Thoracic aorta (tissue), 2 donors: ENCODE measurements around the gene TBX6. TPM values are rescaled to one million over a fixed set of nuclear protein-coding genes. Genes with fewer than 3 reads are reported as not detected.

ENCODE experiments used
- ATAC-seq: fragments of 150-250 bp; one replicate; pipeline ENCODE4 v1.8.0; 2017; ENCODE audit warnings: low read depth; ENCODE audit not compliant: insufficient number of reproducible peaks, low FRiP score
- DNase-seq: peaks from one replicate; pipeline ENCODE4 v3.0.0-alpha.2; 2020; ENCODE audit warnings: low spot score
- H3K27ac ChIP-seq, 2 donors: fragments of 200-600 bp; sonication (generic); 1 replicate in 1 of 2; 2 replicates in 1 of 2; pipeline ENCODE4 v1.5.1; 2016; ENCODE audit warnings: mild to moderate bottlenecking in 2 of 2, moderate library complexity in 2 of 2
- H3K27me3 ChIP-seq: fragments of 200-600 bp; sonication (generic); replicated peaks from 2 replicates; pipeline ENCODE4 v1.6.0; 2016; ENCODE audit warnings: mild to moderate bottlenecking; ENCODE audit not compliant: insufficient read depth
- H3K36me3 ChIP-seq: fragments of 200-600 bp; sonication (generic); one replicate; pipeline ENCODE4 v1.5.1; 2016
- H3K4me1 ChIP-seq, 2 donors: fragments of 200-600 bp; sonication (generic); 1 replicate in 1 of 2; 2 replicates in 1 of 2; pipeline versions ENCODE4 v1.5.1 to v1.6.0; 2016; ENCODE audit warnings: low read depth in 2 of 2, mild to moderate bottlenecking in 1 of 2; ENCODE audit not compliant: control insufficient read depth in 1 of 2
- H3K4me3 ChIP-seq: fragments of 200-600 bp; sonication (generic); 2 replicates; pipeline ENCODE4 v1.5.1; 2016; ENCODE audit warnings: mild to moderate bottlenecking
- H3K9me3 ChIP-seq: fragments of 200-600 bp; sonication (generic); 2 replicates; pipeline ENCODE4 v1.5.1; 2016
- total RNA-seq, 2 donors: library from RNA; depleted of rRNA; stranded (reverse); fragments of >200 nt; gene quantifications; one replicate each; pipeline versions ENCODE4 v1.1.0 to v1.2.3, GENCODE V29; 2016
- TF ChIP-seq, protein P1 (sequence below): fragments of 200-600 bp; sonication (generic); IDR thresholded peaks from one replicate; pipeline ENCODE4 v1.5.1; 2019; ENCODE audit warnings: antibody characterized with exemption

The TBX6 gene
- total RNA-seq, 2 donors from 2014 or later: 0.56 TPM; not detected in 1

- TF ChIP-seq, protein P1, sequence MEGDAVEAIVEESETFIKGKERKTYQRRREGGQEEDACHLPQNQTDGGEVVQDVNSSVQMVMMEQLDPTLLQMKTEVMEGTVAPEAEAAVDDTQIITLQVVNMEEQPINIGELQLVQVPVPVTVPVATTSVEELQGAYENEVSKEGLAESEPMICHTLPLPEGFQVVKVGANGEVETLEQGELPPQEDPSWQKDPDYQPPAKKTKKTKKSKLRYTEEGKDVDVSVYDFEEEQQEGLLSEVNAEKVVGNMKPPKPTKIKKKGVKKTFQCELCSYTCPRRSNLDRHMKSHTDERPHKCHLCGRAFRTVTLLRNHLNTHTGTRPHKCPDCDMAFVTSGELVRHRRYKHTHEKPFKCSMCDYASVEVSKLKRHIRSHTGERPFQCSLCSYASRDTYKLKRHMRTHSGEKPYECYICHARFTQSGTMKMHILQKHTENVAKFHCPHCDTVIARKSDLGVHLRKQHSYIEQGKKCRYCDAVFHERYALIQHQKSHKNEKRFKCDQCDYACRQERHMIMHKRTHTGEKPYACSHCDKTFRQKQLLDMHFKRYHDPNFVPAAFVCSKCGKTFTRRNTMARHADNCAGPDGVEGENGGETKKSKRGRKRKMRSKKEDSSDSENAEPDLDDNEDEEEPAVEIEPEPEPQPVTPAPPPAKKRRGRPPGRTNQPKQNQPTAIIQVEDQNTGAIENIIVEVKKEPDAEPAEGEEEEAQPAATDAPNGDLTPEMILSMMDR: no peak
- no peak overlapping the region for H3K4me3 ChIP-seq
- no peak for DNase-seq
- no peaks in the 10 kb centered on the region for H3K27me3 ChIP-seq
- no peaks in the 10 kb centered on the region for H3K9me3 ChIP-seq
- peaks cover 21% of the 10 kb centered on the region for H3K36me3 ChIP-seq
- peaks cover 14 to 25% of the 10 kb centered on the region in 2 donors for H3K4me1 ChIP-seq
- ATAC-seq: no peak
- no peak overlapping the region for H3K27ac ChIP-seq
Observed at GRCh38 chr16:30088237-30088831, 3.4 kb downstream of the TBX6 start.

GRCh38 chr16:30087181-30087898 is 4.4 kb downstream of the TBX6 start:
- no peak for DNase-seq
- Histone ChIP-seq H3K27ac (no peak overlapping the region), H3K36me3 (peaks cover 30% of the 10 kb centered on the region), H3K9me3 (no peaks in the 10 kb centered on the region), H3K4me3 (no peak overlapping the region), H3K27me3 (no peaks in the 10 kb centered on the region), H3K4me1 (peaks cover 4 to 15% of the 10 kb centered on the region in 2 donors)
- no peak for ATAC-seq
- TF ChIP-seq, protein P1: no peak

DNA sequence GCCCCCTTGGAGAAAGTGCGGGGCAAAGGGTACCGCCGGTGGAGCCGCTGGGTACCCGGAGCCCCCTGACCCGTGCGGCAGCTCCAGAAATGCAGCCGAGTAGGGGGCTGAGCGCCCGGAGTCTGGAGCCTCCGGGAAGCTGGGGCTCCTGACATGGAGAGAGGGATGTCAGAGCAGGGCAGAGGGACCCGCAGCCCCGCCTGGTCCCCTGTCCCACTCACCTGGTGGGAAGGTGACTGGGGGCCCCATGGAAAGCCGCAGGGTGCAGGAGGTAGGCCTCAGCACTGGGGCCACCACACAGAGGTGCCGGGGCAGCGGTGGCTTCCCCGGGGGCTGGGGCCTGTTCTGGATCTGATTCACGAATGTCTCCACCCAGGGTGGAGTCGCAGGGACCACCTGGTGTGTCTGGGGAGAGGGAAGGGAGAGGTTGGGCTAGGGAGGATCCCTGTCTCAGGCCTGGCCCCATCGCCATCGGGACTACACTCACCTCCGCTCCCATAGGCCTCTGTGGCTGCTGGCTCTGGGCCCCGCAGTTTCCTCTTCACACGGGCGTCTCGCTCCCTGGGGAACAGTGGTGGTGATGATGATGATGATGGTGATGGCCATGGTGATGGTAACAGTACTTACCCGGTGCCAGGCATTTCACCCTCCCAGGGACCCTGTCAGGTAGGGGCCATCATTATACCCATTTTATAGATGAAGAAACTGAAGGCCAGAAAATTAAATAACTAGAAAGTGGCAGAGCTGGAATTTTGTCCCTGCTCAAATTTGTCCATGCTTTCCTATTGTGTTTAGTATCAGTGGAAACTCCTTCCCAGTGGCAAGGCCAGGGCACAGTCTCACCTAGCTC is 5.2 kb downstream of the TBX6 start:
- ATAC-seq: no peak
- no peaks in the 10 kb centered on the region for H3K9me3 ChIP-seq
- H3K27ac ChIP-seq: no peak overlapping the region
- DNase-seq: no peak
- peaks cover 2 to 10% of the 10 kb centered on the region in 2 donors for H3K4me1 ChIP-seq
- no peaks in the 10 kb centered on the region for H3K27me3 ChIP-seq
- TF ChIP-seq, protein P1: no peak
- no peak overlapping the region for H3K4me3 ChIP-seq
- H3K36me3 ChIP-seq: peaks cover 33% of the 10 kb centered on the region

DNA sequence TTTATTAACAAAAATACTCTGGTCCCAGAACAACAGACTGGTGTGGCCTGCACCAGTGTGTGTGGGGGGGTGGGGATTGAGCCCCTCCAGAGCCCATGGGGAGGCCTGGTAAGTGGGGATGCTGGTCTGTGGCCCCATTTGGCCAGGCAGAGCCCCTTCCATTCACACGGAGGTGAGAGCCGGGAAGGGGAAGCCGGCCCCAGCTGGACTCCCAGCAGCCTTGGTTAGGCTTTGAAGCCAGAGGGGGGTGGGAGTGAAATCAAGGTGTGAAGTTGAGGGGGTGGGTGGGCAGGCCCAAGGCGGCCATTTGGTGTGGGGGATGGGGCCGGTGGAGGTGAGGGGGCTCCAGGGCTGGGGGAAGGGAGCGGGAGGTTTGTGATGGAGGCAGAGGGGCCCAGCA is 5.9 kb downstream of the TBX6 start:
- TF ChIP-seq, protein P1: no peak
- H3K27ac ChIP-seq: peak overlapping the region; percentile 23 to 46
- H3K27me3 ChIP-seq: no peaks in the 10 kb centered on the region
- H3K9me3 ChIP-seq: no peaks in the 10 kb centered on the region
- ATAC-seq: no peak
- H3K4me1 ChIP-seq: peaks cover 0 to 3% of the 10 kb centered on the region in 2 donors
- no peak for DNase-seq
- peaks cover 40% of the 10 kb centered on the region for H3K36me3 ChIP-seq
- H3K4me3 ChIP-seq: no peak overlapping the region

DNA sequence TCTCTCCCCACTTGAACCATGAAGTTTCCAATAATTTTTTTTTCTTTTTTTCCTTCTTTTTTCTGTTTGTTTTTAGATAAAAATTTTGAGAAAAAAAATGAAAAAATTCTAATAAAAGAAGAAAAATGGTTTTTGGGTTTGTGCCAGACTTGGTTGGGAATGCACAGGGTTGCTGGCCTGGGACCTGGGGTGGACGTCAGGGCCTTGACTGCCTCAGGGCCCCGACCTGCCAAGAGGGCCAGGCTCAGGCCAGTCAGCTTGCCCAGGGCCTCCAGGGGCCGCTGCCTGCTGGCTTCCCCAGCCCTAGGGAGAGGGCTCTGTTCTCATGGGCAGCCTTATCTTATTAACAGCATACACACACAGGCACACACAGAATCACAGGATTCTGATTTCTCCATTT is 6.5 kb downstream of the TBX6 start:
- no peak for ATAC-seq
- no peaks in the 10 kb centered on the region for H3K27me3 ChIP-seq
- no peaks in the 10 kb centered on the region for H3K9me3 ChIP-seq
- H3K27ac ChIP-seq: peak overlapping the region; percentile 23 to 46
- DNase-seq: no peak
- H3K4me3 ChIP-seq: no peak overlapping the region
- TF ChIP-seq, protein P1: no peak
- H3K36me3 ChIP-seq: peaks cover 43% of the 10 kb centered on the region
- no peaks in the 10 kb centered on the region for H3K4me1 ChIP-seq
